Activated CD4-positive, alpha-beta T cell treated with anti-CD3 and anti-CD28 coated beads, Interleukin-2, amount 10 ng/mL, durations not matched to agents 7 days and 5 days (primary cell): ENCODE results near the gene MOCOS. TPM values are rescaled to one million over a fixed set of nuclear protein-coding genes. Genes with fewer than 3 reads are reported as not detected.

Experiments used
- CTCF ChIA-PET: fragments of 350-600 bp; sonication (Branson Sonifier 250); formaldehyde crosslinking; loops from one replicate; lab custom pipeline; 2021; ENCODE audit warnings: antibody characterized with exemption; lab: Charles Lee
- POLR2A ChIA-PET: fragments of 350-600 bp; sonication (Branson Sonifier 250); formaldehyde crosslinking; loops from one replicate; lab custom pipeline; 2021; ENCODE audit warnings: antibody characterized with exemption; lab: Charles Lee
- DNase-seq: peaks from one replicate; pipeline ENCODE4 v3.0.0-alpha.2; 2020
- H3K27ac Mint-ChIP-seq: one replicate; pipeline ENCODE4 v1.8.0; 2021; ENCODE audit warnings: mild to moderate bottlenecking, moderate library complexity, mixed read lengths
- H3K27me3 Mint-ChIP-seq: one replicate; pipeline ENCODE4 v1.8.0; 2021; ENCODE audit warnings: mixed read lengths
- H3K36me3 Mint-ChIP-seq: one replicate; pipeline ENCODE4 v1.8.0; 2021; ENCODE audit warnings: low read depth, mixed read lengths
- H3K4me1 Mint-ChIP-seq: one replicate; pipeline ENCODE4 v1.8.0; 2021; ENCODE audit warnings: mixed read lengths
- H3K4me3 Mint-ChIP-seq: one replicate; pipeline ENCODE4 v1.8.0; 2021; ENCODE audit warnings: mild to moderate bottlenecking, moderate library complexity, mixed read lengths
- H3K9me3 Mint-ChIP-seq: one replicate; pipeline ENCODE4 v1.8.0; 2021; ENCODE audit warnings: mixed read lengths
- total RNA-seq, 2 experiments: library from RNA; stranded (reverse); gene quantifications; one replicate each; pipeline ENCODE4 v1.2.3, GENCODE V29; 2021

Gene MOCOS
- total RNA-seq, 2 experiments from 2014 or later = 0.05 to 0.17 TPM

GRCh38 chr18:36288689-36289088 is 101.4 kb downstream of the MOCOS start:
- H3K27ac Mint-ChIP-seq = no peak overlapping the region
- POLR2A ChIA-PET = no interaction called here
- CTCF ChIA-PET = no interaction called here

DNA sequence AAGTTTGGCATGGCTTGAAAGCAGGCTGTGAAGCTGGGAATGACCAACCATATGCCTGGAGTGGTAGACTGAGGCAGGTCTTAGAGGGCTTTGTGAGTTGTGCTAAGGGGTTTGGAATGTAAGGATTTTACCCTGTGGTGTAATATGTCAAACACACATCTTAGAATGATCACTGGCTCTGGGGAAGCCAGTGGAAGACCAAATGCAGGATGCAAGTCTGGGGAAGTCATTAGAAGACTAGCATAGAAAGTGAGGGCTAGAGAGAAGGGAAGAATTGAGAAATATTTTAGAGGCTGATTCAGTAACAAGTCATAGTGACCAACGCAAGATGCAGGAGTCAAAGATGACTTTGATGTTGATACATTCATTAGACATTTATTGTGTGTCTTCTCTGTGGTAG is 106.7 kb downstream of the MOCOS start:
- Mint-ChIP-seq H3K36me3 (no peaks in the 10 kb centered on the region), H3K9me3 (no peaks in the 10 kb centered on the region), H3K4me1 (no peaks in the 10 kb centered on the region), H3K27me3 (peaks cover 12% of the 10 kb centered on the region), H3K27ac (no peak overlapping the region), H3K4me3 (no peak overlapping the region)
- DNase-seq = no peak
- POLR2A ChIA-PET = no interaction called here
- CTCF ChIA-PET = no interaction called here

More at GRCh38 chr18:36288689-36289088, 101.4 kb downstream of the MOCOS start:
- no peak for DNase-seq
- Mint-ChIP-seq H3K9me3 (no peaks in the 10 kb centered on the region), H3K4me3 (no peak overlapping the region), H3K36me3 (no peaks in the 10 kb centered on the region), H3K4me1 (no peaks in the 10 kb centered on the region), H3K27me3 (peaks cover 20% of the 10 kb centered on the region)

DNA sequence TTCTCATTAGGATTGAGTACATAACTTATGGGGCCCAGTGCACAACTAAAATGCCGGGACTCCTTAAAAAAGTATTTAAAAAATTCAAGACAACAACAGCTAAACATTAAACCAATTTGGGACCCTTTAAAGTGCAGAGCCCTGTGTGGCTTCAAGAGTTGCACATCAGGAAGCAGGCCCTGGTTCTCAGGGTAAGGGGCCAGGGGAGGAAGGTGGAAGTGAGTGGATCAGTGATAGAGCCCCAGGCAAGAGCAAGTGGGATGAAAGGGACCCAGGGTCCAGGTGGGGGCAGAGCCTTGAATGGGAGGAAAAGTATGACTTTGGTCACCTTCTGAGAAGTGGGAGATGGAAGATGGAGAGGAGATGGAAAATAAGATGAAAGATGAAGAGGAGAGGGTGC is 107.9 kb downstream of the MOCOS start:
- no peaks in the 10 kb centered on the region for H3K4me1 Mint-ChIP-seq
- ChIA-PET POLR2A (no interaction called here), CTCF (interaction anchor here (1.2 kb wide), 1 partner anchor 11 kb away, joined by 3 read pairs; no protein-coding TSS in a partner anchor)
- H3K27me3 Mint-ChIP-seq = peaks cover 20% of the 10 kb centered on the region
- H3K4me3 Mint-ChIP-seq = no peak overlapping the region
- no peak overlapping the region for H3K27ac Mint-ChIP-seq
- DNase-seq = no peak
- H3K9me3 Mint-ChIP-seq = no peaks in the 10 kb centered on the region
- H3K36me3 Mint-ChIP-seq = no peaks in the 10 kb centered on the region

DNA sequence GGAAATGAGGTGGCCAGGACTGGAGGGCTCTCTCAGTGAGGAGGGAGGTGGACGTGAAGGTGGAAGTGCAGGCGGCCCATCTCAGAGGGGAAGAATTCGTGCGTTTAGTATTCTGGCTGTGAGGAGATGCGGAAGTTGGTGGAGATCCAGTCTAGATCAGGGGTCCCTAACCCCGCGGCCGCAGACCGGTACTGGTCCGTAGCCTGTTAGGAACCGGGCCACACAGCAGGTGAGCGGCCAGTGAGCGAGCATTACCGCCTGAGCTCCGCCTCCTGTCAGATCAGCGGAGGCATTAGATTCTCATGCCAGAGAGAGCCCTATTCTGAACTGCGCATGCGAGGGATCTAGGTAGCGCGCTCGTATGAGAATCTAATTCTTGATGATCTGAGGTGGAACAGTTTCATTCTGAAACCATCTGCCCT is 108.6 kb downstream of the MOCOS start:
- H3K27ac Mint-ChIP-seq = no peak overlapping the region
- no peaks in the 10 kb centered on the region for H3K9me3 Mint-ChIP-seq
- CTCF ChIA-PET = no interaction called here
- no peaks in the 10 kb centered on the region for H3K36me3 Mint-ChIP-seq
- H3K4me3 Mint-ChIP-seq = no peak overlapping the region
- POLR2A ChIA-PET = no interaction called here
- H3K27me3 Mint-ChIP-seq = peaks cover 25% of the 10 kb centered on the region
- DNase-seq = no peak
- H3K4me1 Mint-ChIP-seq = no peaks in the 10 kb centered on the region

DNA sequence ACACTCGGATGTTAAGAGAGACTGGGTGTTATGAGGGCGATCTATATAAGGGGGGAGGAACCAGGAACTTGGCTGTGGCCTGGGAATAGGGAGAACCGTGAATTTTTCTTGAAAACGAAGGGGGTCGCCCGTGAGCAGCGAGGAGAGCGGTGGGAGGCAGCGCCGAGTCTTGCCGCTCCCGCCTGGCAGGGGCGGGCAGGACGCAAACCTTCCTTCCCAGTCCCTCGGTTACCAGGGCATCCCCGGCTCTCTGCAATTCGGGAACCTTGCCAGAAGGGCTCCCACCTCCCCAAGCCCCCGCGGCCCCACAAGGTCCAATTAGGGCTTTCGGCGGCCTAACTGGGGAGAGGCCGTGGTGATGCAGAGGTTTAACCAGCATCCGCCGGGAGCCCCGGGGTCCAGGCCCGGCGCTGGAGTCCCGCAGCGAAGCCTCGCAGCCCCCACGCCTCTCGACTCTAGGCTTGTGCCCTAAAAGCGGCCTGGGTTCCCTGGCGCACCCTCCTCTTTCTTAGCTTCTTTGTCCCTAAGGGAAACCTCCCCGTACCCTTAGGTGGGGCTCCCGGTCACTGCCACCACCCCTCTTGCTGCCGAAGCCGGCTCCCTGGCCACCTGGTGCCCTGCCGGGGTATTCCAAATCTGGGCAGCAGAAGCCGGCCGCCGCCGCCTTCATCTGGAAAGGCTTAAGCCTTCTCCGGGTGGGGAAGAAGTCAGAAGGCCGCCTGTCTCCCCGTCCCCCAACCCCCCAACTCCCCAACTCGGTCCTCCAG is 109.5 kb downstream of the MOCOS start:
- Mint-ChIP-seq H3K4me1 (no peaks in the 10 kb centered on the region), H3K27ac (no peak overlapping the region), H3K9me3 (no peaks in the 10 kb centered on the region), H3K27me3 (peaks cover 23% of the 10 kb centered on the region), H3K36me3 (no peaks in the 10 kb centered on the region), H3K4me3 (peak overlapping the region; percentile 2)
- CTCF ChIA-PET = no interaction called here
- no peak for DNase-seq
- POLR2A ChIA-PET = no interaction called here

- no peaks in the 10 kb centered on the region for H3K4me1 Mint-ChIP-seq
- DNase-seq = no peak
- POLR2A ChIA-PET = no interaction called here
Measured at GRCh38 chr18:36297417-36298125, 110.3 kb downstream of the MOCOS start, which contains the start of gene FHOD3. Gene FHOD3, plus strand, starts transcription at chr18:36297713. Its CDS starts 123 bp downstream, at chr18:36297836.

GRCh38 chr18:36298126-36298741 is 110.9 kb downstream of the MOCOS start:
- H3K4me1 Mint-ChIP-seq = no peaks in the 10 kb centered on the region
- no peak overlapping the region for H3K27ac Mint-ChIP-seq
- no peaks in the 10 kb centered on the region for H3K9me3 Mint-ChIP-seq
- CTCF ChIA-PET = interaction anchor here (0.7 kb wide), 1 partner anchor 213 kb away, joined by 3 read pairs; no protein-coding TSS in a partner anchor
- no peak overlapping the region for H3K4me3 Mint-ChIP-seq
- POLR2A ChIA-PET = no interaction called here
- H3K27me3 Mint-ChIP-seq = peaks cover 34% of the 10 kb centered on the region
- DNase-seq = no peak
- no peaks in the 10 kb centered on the region for H3K36me3 Mint-ChIP-seq

More at GRCh38 chr18:36297417-36298125, 110.3 kb downstream of the MOCOS start, which contains the start of gene FHOD3:
- CTCF ChIA-PET = no interaction called here
- Mint-ChIP-seq H3K27me3 (peaks cover 30% of the 10 kb centered on the region), H3K36me3 (no peaks in the 10 kb centered on the region), H3K4me3 (peak within 1 kb of the TSS; percentile 2), H3K27ac (no peak within 1 kb of the TSS), H3K9me3 (no peaks in the 10 kb centered on the region)

- H3K27ac Mint-ChIP-seq = no peak overlapping the region
Measured at GRCh38 chr18:36299015-36299414, 111.7 kb downstream of the MOCOS start.

DNA sequence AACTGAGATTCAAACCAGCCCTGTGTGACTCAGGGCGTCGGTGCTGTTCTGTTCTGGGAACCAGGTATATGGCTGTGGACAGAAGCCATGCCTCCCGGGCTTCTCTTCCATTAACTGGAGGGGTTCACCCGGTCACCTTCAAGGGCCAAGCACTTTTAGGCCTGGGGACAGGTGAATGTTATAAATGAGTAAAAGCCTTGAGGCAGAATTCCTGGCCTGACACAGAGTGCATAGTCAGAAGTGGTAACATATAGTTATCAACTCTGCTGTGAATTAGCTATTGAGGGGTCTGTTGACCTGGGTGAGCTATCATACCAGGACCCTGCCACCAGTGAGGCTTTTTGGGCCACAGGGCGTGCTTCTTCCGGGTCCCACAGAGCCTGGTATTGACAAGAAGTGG is 112.9 kb downstream of the MOCOS start:
- no peaks in the 10 kb centered on the region for H3K9me3 Mint-ChIP-seq
- peaks cover 45% of the 10 kb centered on the region for H3K27me3 Mint-ChIP-seq
- no peaks in the 10 kb centered on the region for H3K4me1 Mint-ChIP-seq
- H3K27ac Mint-ChIP-seq = no peak overlapping the region
- no peak overlapping the region for H3K4me3 Mint-ChIP-seq
- ChIA-PET CTCF (no interaction called here), POLR2A (interaction anchor here (0.6 kb wide), 1 partner anchor 883 kb away, joined by 3 read pairs; no protein-coding TSS in a partner anchor)
- DNase-seq = no peak
- H3K36me3 Mint-ChIP-seq = no peaks in the 10 kb centered on the region

More at GRCh38 chr18:36299015-36299414, 111.7 kb downstream of the MOCOS start:
- H3K9me3 Mint-ChIP-seq = no peaks in the 10 kb centered on the region
- POLR2A ChIA-PET = no interaction called here
- no peak for DNase-seq
- H3K4me1 Mint-ChIP-seq = no peaks in the 10 kb centered on the region
- H3K27me3 Mint-ChIP-seq = peaks cover 39% of the 10 kb centered on the region
- CTCF ChIA-PET = interaction anchor here (0.7 kb wide), 1 partner anchor 212 kb away, joined by 3 read pairs; no protein-coding TSS in a partner anchor
- H3K36me3 Mint-ChIP-seq = no peaks in the 10 kb centered on the region
- no peak overlapping the region for H3K4me3 Mint-ChIP-seq

- Mint-ChIP-seq H3K27ac (no peak overlapping the region), H3K9me3 (no peaks in the 10 kb centered on the region), H3K4me1 (no peaks in the 10 kb centered on the region), H3K27me3 (peaks cover 45% of the 10 kb centered on the region), H3K4me3 (no peak overlapping the region), H3K36me3 (no peaks in the 10 kb centered on the region)
- CTCF ChIA-PET = no interaction called here
- DNase-seq = no peak
- POLR2A ChIA-PET = no interaction called here
Measured at GRCh38 chr18:36301884-36302283, 114.6 kb downstream of the MOCOS start.

- H3K9me3 Mint-ChIP-seq = no peaks in the 10 kb centered on the region
- H3K27me3 Mint-ChIP-seq = peaks cover 45% of the 10 kb centered on the region
- ChIA-PET POLR2A (no interaction called here), CTCF (interaction anchor here (0.6 kb wide), 1 partner anchor 307 kb away, joined by 3 read pairs; no protein-coding TSS in a partner anchor)
- no peak for DNase-seq
- H3K27ac Mint-ChIP-seq = no peak overlapping the region
- no peaks in the 10 kb centered on the region for H3K36me3 Mint-ChIP-seq
- H3K4me1 Mint-ChIP-seq = no peaks in the 10 kb centered on the region
- H3K4me3 Mint-ChIP-seq = no peak overlapping the region
Measured at GRCh38 chr18:36302676-36303075, 115.4 kb downstream of the MOCOS start.

DNA sequence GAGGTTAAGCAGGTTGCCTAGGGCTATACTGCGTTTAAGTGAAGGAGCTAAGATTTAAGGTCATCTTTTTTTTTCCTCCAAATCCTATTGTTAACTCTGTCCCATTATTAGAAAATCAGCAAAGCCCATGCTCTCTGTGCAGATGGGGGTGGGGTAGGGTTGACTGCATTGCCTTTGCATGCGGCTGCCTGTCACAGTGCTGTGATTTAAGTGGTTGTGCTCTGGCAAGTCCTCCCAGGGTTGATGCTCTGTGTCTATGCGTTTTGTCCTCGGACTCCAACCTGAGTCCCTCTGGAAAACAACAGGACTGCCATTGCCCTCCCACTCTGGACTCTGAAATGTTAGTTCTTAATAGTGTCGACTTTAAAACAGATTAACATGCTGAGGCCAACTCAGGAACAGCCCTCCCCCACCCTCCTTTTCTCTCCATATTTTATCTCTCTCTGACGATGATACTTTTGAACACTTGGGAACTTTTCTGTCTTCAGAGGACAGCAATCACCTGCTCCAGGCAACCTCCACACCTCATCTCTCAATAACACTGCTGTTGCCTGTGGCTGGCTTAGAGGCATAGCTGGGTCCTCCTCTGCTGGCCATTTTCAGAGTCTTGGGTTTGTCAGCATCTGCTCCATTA is 116.0 kb downstream of the MOCOS start:
- H3K27me3 Mint-ChIP-seq = peaks cover 45% of the 10 kb centered on the region
- no peaks in the 10 kb centered on the region for H3K36me3 Mint-ChIP-seq
- H3K4me3 Mint-ChIP-seq = no peak overlapping the region
- no peak overlapping the region for H3K27ac Mint-ChIP-seq
- no peak for DNase-seq
- H3K4me1 Mint-ChIP-seq = no peaks in the 10 kb centered on the region
- POLR2A ChIA-PET = no interaction called here
- no peaks in the 10 kb centered on the region for H3K9me3 Mint-ChIP-seq
- CTCF ChIA-PET = interaction anchor here (0.6 to 1.0 kb wide), 2 partner anchors 19 to 308 kb away, joined by 3 read pairs; no protein-coding TSS in a partner anchor
